Natural killer cell (primary cell): ENCODE data around the gene SLC30A1. TPM values are rescaled to one million over a fixed set of nuclear protein-coding genes. Genes with fewer than 3 reads are reported as not detected.

Source experiments
- total RNA-seq, 4 donors: library from RNA; stranded (reverse); fragments of 120-200 nt in 1 of 4; gene quantifications; one replicate each; pipeline versions ENCODE4 v1.2.3 to v1.2.4, GENCODE V29; 2013 to 2022

Gene SLC30A1
- total RNA-seq, 3 donors from 2014 or later (not counting 1 experiment from before 2014, with no cell fraction given): 8.4 to 16.0 (median 12.1) TPM

Other genes with a start within 250 kb of the SLC30A1 start
- gene RD3, start 87.0 kb downstream of the SLC30A1 start, total RNA-seq: not detected
- 1 to 10 TPM in 1 of 3 donors, under 1 TPM in 2; 0.78 to 1.0 (median 0.99) TPM for gene NEK2, start 96.5 kb upstream of the SLC30A1 start, total RNA-seq